BE2C (cell line): ENCODE measurements around the gene AUH.

Experiments used
- DNase-seq: peaks from one replicate; pipeline ENCODE4 v3.0.0-alpha.2; 2020
- H3K27me3 ChIP-seq: fragments of 250-450 bp; sonication (Bioruptor Pico); 2 replicates; pipeline ENCODE4 v1.5.1; 2020; ENCODE audit warnings: mild to moderate bottlenecking
- H3K36me3 ChIP-seq: fragments of 250-450 bp; sonication (Bioruptor Pico); 2 replicates; pipeline ENCODE4 v1.5.1; 2020; ENCODE audit warnings: mild to moderate bottlenecking
- H3K4me1 ChIP-seq: fragments of 250-450 bp; sonication (Bioruptor Pico); 2 replicates; pipeline ENCODE4 v1.5.1; 2020
- H3K4me3 ChIP-seq: 2 replicates; pipeline ENCODE4 v1.5.1; 2011; ENCODE audit warnings: low read depth, low read length
- H3K9me3 ChIP-seq: fragments of 250-450 bp; sonication (Bioruptor Pico); 2 replicates; pipeline ENCODE4 v1.5.1; 2020
- CTCF ChIP-seq: IDR thresholded peaks from 2 replicates; pipeline ENCODE4 v1.5.1; 2012; ENCODE audit warnings: mild to moderate bottlenecking, low read depth, low read length

Gene AUH

GRCh38 chr9:91359734-91360470 is 1.8 kb downstream of the AUH start:
- no peak for TF ChIP-seq CTCF
- DNase-seq: no peak
- H3K27me3 ChIP-seq: no peaks in the 10 kb centered on the region

GRCh38 chr9:91359083-91359482 is 2.6 kb downstream of the AUH start:
- DNase-seq: no peak
- H3K27me3 ChIP-seq: no peaks in the 10 kb centered on the region
- peaks cover 10% of the 10 kb centered on the region; the same call in 1 of the 2 replicates for H3K4me1 ChIP-seq
- no peak overlapping the region for H3K4me3 ChIP-seq
- no peaks in the 10 kb centered on the region for H3K9me3 ChIP-seq
- no peak for TF ChIP-seq CTCF
- peaks cover 3% of the 10 kb centered on the region for H3K36me3 ChIP-seq

More at GRCh38 chr9:91359734-91360470, 1.8 kb downstream of the AUH start:
- H3K4me3 ChIP-seq: peak overlapping the region; percentile 78
- peaks cover 3% of the 10 kb centered on the region for H3K36me3 ChIP-seq
- H3K9me3 ChIP-seq: no peaks in the 10 kb centered on the region
- peaks cover 10% of the 10 kb centered on the region; the same call in 1 of the 2 replicates for H3K4me1 ChIP-seq

- peaks cover 4% of the 10 kb centered on the region for H3K36me3 ChIP-seq
- no peaks in the 10 kb centered on the region for H3K27me3 ChIP-seq
- no peak for DNase-seq
- H3K4me3 ChIP-seq: no peak overlapping the region
- no peak for TF ChIP-seq CTCF
- peaks cover 3% of the 10 kb centered on the region; the same call in 1 of the 2 replicates for H3K4me1 ChIP-seq
- no peaks in the 10 kb centered on the region for H3K9me3 ChIP-seq
These were observed 6.8 kb downstream of the AUH start for GRCh38 chr9:91354881-91355280.

- no peaks in the 10 kb centered on the region for H3K4me1 ChIP-seq
- no peak for TF ChIP-seq CTCF
- DNase-seq: no peak
- H3K9me3 ChIP-seq: no peaks in the 10 kb centered on the region
- peaks cover 8% of the 10 kb centered on the region for H3K36me3 ChIP-seq
- H3K4me3 ChIP-seq: no peak overlapping the region
- no peaks in the 10 kb centered on the region for H3K27me3 ChIP-seq
These were observed 12.6 kb downstream of the AUH start for GRCh38 chr9:91349115-91349555.

- DNase-seq: no peak
- TF ChIP-seq CTCF: no peak
- no peaks in the 10 kb centered on the region for H3K4me1 ChIP-seq
These were observed 13.4 kb downstream of the AUH start for GRCh38 chr9:91348191-91348807.

GRCh38 chr9:91347377-91347776 is 14.3 kb downstream of the AUH start:
- Histone ChIP-seq H3K27me3 (no peaks in the 10 kb centered on the region), H3K36me3 (peaks cover 9% of the 10 kb centered on the region), H3K4me3 (no peak overlapping the region), H3K4me1 (no peaks in the 10 kb centered on the region), H3K9me3 (no peaks in the 10 kb centered on the region)
- no peak for TF ChIP-seq CTCF
- DNase-seq: no peak

More at GRCh38 chr9:91348191-91348807, 13.4 kb downstream of the AUH start:
- peaks cover 11% of the 10 kb centered on the region for H3K36me3 ChIP-seq
- H3K9me3 ChIP-seq: no peaks in the 10 kb centered on the region
- H3K27me3 ChIP-seq: no peaks in the 10 kb centered on the region
- no peak overlapping the region for H3K4me3 ChIP-seq
